Ovary (tissue), 3 donors: ENCODE data around the gene ABLIM2.

ENCODE experiments used
- POLR2A ChIP-seq: fragments of 450-650 bp; IDR thresholded peaks from one replicate; pipeline ENCODE4 v1.6.1; 2017; ENCODE audit warnings: antibody characterized with exemption, mild to moderate bottlenecking, moderate library complexity
- TF ChIP-seq, protein P1 (sequence below), 3 donors: fragments of 450-650 bp in 2 of 3; fragments of 200-600 bp in 1 of 3; IDR thresholded peaks; one replicate each; pipeline versions ENCODE4 v1.5.1 to v1.8.0; 2016 to 2022; ENCODE audit warnings: antibody characterized with exemption in 3 of 3, mild to moderate bottlenecking in 1 of 3
- donor health status: DM: no; HTN: no; CAD: no.

DNA sequence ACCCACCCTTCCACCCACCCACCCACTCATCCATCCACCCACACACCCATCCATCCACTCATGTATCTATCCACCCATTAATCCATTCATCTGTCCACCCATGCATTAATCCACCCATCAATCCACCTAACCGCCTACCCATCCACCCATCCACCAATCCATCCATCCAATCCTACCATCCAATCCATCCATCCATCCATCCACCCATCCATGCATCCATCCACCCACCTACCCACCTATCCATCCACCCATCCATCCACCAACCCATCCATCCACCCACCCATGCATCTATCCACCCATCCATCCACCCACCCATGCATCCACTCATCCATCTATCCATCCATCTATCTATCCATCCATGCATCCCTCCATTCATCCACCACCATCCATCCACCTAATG lies 184.2 kb downstream of the ABLIM2 start:
- TF ChIP-seq, protein P1, sequence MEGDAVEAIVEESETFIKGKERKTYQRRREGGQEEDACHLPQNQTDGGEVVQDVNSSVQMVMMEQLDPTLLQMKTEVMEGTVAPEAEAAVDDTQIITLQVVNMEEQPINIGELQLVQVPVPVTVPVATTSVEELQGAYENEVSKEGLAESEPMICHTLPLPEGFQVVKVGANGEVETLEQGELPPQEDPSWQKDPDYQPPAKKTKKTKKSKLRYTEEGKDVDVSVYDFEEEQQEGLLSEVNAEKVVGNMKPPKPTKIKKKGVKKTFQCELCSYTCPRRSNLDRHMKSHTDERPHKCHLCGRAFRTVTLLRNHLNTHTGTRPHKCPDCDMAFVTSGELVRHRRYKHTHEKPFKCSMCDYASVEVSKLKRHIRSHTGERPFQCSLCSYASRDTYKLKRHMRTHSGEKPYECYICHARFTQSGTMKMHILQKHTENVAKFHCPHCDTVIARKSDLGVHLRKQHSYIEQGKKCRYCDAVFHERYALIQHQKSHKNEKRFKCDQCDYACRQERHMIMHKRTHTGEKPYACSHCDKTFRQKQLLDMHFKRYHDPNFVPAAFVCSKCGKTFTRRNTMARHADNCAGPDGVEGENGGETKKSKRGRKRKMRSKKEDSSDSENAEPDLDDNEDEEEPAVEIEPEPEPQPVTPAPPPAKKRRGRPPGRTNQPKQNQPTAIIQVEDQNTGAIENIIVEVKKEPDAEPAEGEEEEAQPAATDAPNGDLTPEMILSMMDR (IDR thresholded peaks at IDR 0.05) = no peak
- no peak for TF ChIP-seq POLR2A
